Loucy (cell line): ENCODE measurements around the gene PEX5L.

Experiments used
- H2AFZ ChIP-seq: fragments of 200-600 bp; sonication (generic); 2 replicates; pipeline ENCODE4 v1.6.0; 2016; ENCODE audit warnings: antibody characterized with exemption, mild to moderate bottlenecking, low read length, moderate library complexity
- H3F3A ChIP-seq: fragments of 200-600 bp; 2 replicates; pipeline ENCODE4 v1.6.0; 2016; ENCODE audit warnings: antibody characterized with exemption, low read depth, mild to moderate bottlenecking
- H3K27me3 ChIP-seq: fragments of 200-600 bp; sonication (generic); 2 replicates; pipeline ENCODE4 v1.6.1; 2014; ENCODE audit warnings: low read length, mild to moderate bottlenecking; ENCODE audit not compliant: insufficient read depth, poor library complexity, severe bottlenecking
- H3K36me3 ChIP-seq: fragments of 200-600 bp; sonication (generic); 2 replicates; pipeline ENCODE4 v1.6.1; 2016; ENCODE audit warnings: low read length; ENCODE audit not compliant: insufficient read depth
- H3K4me1 ChIP-seq: fragments of 200-600 bp; sonication (generic); 2 replicates; pipeline ENCODE4 v1.5.1; 2014; ENCODE audit warnings: low read length, mild to moderate bottlenecking; ENCODE audit not compliant: insufficient read depth, poor library complexity, severe bottlenecking
- H3K4me2 ChIP-seq: fragments of 200-600 bp; sonication (generic); 2 replicates; pipeline ENCODE4 v1.6.0; 2014; ENCODE audit warnings: antibody characterized with exemption, low read length, low read depth, mild to moderate bottlenecking; ENCODE audit not compliant: poor library complexity, severe bottlenecking
- H3K4me3 ChIP-seq: fragments of 200-600 bp; sonication (generic); 2 replicates; pipeline ENCODE4 v1.5.1; 2014; ENCODE audit warnings: low read length, mild to moderate bottlenecking, mixed read lengths; ENCODE audit not compliant: poor library complexity, severe bottlenecking
- H3K79me2 ChIP-seq: fragments of 200-600 bp; sonication (generic); 2 replicates; pipeline ENCODE4 v1.6.1; 2014; ENCODE audit warnings: low read length; ENCODE audit not compliant: insufficient read depth
- H3K9ac ChIP-seq: fragments of 200-600 bp; sonication (generic); 2 replicates; pipeline ENCODE4 v1.6.0; 2014; ENCODE audit warnings: mild to moderate bottlenecking, low read depth, low read length, moderate library complexity; ENCODE audit not compliant: poor library complexity, severe bottlenecking
- H3K9me2 ChIP-seq: fragments of 200-600 bp; sonication (generic); replicated peaks from 2 replicates; pipeline ENCODE4 v1.6.1; 2016; ENCODE audit warnings: low read depth, low read length, mixed read lengths
- H3K9me3 ChIP-seq: fragments of 200-600 bp; sonication (generic); 2 replicates; pipeline ENCODE4 v1.6.1; 2014; ENCODE audit warnings: mild to moderate bottlenecking, antibody characterized with exemption, low read length, low read depth; ENCODE audit not compliant: insufficient read depth
- H4K20me1 ChIP-seq: fragments of 200-600 bp; sonication (generic); 2 replicates; pipeline ENCODE4 v1.6.0; 2014; ENCODE audit warnings: antibody characterized with exemption, low read length, mild to moderate bottlenecking; ENCODE audit not compliant: insufficient read depth, poor library complexity, severe bottlenecking
- CTCF ChIP-seq: fragments of 200-600 bp; sonication (generic); conservative IDR thresholded peaks from 2 replicates; pipeline ENCODE4 v1.5.1; 2014; ENCODE audit warnings: mild to moderate bottlenecking, antibody characterized with exemption, low read length
- EZH2phosphoT487 ChIP-seq: fragments of 200-600 bp; IDR thresholded peaks from 2 replicates; pipeline ENCODE4 v1.6.1; 2018; ENCODE audit warnings: antibody characterized with exemption, mild to moderate bottlenecking, moderate library complexity, borderline replicate concordance

PEX5L gene

DNA sequence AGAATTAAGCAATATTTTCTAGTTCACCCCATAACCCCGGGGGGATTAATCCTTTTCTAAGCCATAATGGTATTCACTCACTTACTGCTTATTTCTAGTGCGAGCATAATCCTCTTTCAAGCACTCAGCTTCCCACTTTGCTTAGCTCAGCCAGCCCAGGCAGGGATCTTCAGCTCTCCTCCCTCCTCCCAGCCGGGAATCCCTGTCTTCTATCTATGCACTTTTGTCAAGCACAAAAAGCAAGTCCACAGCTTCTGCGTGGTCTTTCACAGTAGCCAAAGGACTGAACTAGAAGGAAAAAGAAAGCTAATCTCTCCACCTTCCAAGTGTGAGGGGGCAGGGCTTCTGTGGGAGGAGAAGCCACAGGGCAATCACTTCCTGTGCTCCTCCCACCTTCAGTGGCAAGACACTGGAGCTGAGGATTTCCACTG, 62.8 kb downstream of the PEX5L start:
- no peaks in the 10 kb centered on the region for H3K27me3 ChIP-seq
- no peaks in the 10 kb centered on the region for H3K9me2 ChIP-seq
- no peaks in the 10 kb centered on the region for H4K20me1 ChIP-seq
- H3K36me3 ChIP-seq, result no peaks in the 10 kb centered on the region
- H3K4me1 ChIP-seq, result peaks cover 61% of the 10 kb centered on the region
- H3K4me3 ChIP-seq, result peak overlapping the region; percentile 80
- peak overlapping the region; percentile 90 for H3K9ac ChIP-seq
- H3F3A ChIP-seq, result no peaks in the 10 kb centered on the region
- TF ChIP-seq CTCF, result no peak
- no peak for TF ChIP-seq EZH2phosphoT487
- H3K9me3 ChIP-seq, result no peaks in the 10 kb centered on the region
- H2AFZ ChIP-seq, result peak overlapping the region; percentile 69
- H3K4me2 ChIP-seq, result peak overlapping the region; percentile 85
- peaks cover 38% of the 10 kb centered on the region for H3K79me2 ChIP-seq

- no peaks in the 10 kb centered on the region for H3K9me2 ChIP-seq
- no peaks in the 10 kb centered on the region for H3K27me3 ChIP-seq
- no peak for TF ChIP-seq CTCF
- no peak for TF ChIP-seq EZH2phosphoT487
Measured at GRCh38 chr3:179972881-179973423, 63.8 kb downstream of the PEX5L start.

DNA sequence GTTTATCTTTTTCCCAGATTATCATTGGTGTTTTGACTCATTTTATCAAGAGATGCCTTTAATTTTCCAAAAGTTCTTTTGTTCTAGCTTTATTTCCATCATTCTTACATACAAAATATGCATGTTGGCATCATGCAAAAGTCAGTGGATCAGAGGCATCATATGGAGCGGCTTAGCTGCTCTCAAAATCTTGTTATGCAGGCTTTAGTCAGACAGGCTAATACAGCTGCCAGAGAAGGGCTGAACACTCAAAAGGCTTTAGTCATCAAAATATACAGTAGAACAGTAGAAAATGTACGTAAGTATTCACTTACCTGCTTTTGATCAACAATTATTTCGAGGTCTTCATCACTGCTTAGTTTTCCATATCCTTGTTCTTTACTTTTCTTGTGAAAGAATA, 65.5 kb downstream of the PEX5L start:
- no peak overlapping the region for H2AFZ ChIP-seq
- no peaks in the 10 kb centered on the region for H3K9me2 ChIP-seq
- no peaks in the 10 kb centered on the region for H3K27me3 ChIP-seq
- peaks cover 85% of the 10 kb centered on the region for H3K4me1 ChIP-seq
- no peaks in the 10 kb centered on the region for H3K36me3 ChIP-seq
- peaks cover 51% of the 10 kb centered on the region for H3K79me2 ChIP-seq
- no peaks in the 10 kb centered on the region for H3F3A ChIP-seq
- TF ChIP-seq CTCF, result no peak
- TF ChIP-seq EZH2phosphoT487, result no peak
- peak overlapping the region; percentile 85 for H3K4me2 ChIP-seq
- H3K9me3 ChIP-seq, result no peaks in the 10 kb centered on the region
- H3K9ac ChIP-seq, result peak overlapping the region; percentile 90
- no peaks in the 10 kb centered on the region for H4K20me1 ChIP-seq
- peak overlapping the region; percentile 80 for H3K4me3 ChIP-seq

More at GRCh38 chr3:179972881-179973423, 63.8 kb downstream of the PEX5L start:
- Histone ChIP-seq H3K79me2 (peaks cover 43% of the 10 kb centered on the region), H3K4me1 (peaks cover 69% of the 10 kb centered on the region), H3K4me2 (peak overlapping the region; percentile 85), H4K20me1 (no peaks in the 10 kb centered on the region), H3K9me3 (no peaks in the 10 kb centered on the region), H3F3A (no peaks in the 10 kb centered on the region), H3K36me3 (no peaks in the 10 kb centered on the region), H2AFZ (no peak overlapping the region), H3K4me3 (peak overlapping the region; percentile 80), H3K9ac (peak overlapping the region; percentile 90)
